SK-N-MC (cell line): ENCODE measurements around the gene OR2C1.

Experiments used
- EZH2 ChIP-seq: fragments of 200-600 bp; sonication (generic); IDR thresholded peaks from one replicate; pipeline ENCODE4 v1.6.1; 2017; ENCODE audit warnings: antibody characterized with exemption
- FOXP2 ChIP-seq: optimal IDR thresholded peaks from 2 replicates; pipeline ENCODE3; 2011; ENCODE audit warnings: mild to moderate bottlenecking, moderate library complexity; ENCODE audit not compliant: insufficient read depth; ENCODE audit errors: extremely low read length, control extremely low read depth
- POLR2AphosphoS5 ChIP-seq: IDR thresholded peaks from 2 replicates; pipeline ENCODE4 v1.6.1; 2012; ENCODE audit warnings: mild to moderate bottlenecking, low read depth, low read length, borderline replicate concordance

- TF ChIP-seq POLR2AphosphoS5 (no peak), EZH2 (no peak), FOXP2 (no peak)
These were observed 32.6 kb downstream of the OR2C1 start for GRCh38 chr16:3388325-3388724.
